H9 (cell line): Measurements from ENCODE around the gene GOLGA8Q. TPM values are rescaled to one million over a fixed set of nuclear protein-coding genes. Genes with fewer than 3 reads are reported as not detected.
"Not testable (repeated sequence)": the region's sequence is repeated elsewhere in the genome, so short reads cannot be mapped to it uniquely, and the experiment has no call there.

ENCODE experiments used
- DNase-seq: peaks from one replicate; pipeline ENCODE4 v3.0.0-alpha.2; 2017
- H2AFZ ChIP-seq: one replicate; pipeline ENCODE4 v1.6.1; 2013; ENCODE audit warnings: mild to moderate bottlenecking, low read length, control low read depth, moderate library complexity
- H2AK5ac ChIP-seq: 2 replicates; pipeline ENCODE4 v1.6.1; 2013; ENCODE audit warnings: low read length, control low read depth, mixed read lengths; ENCODE audit not compliant: insufficient read length
- H2BK120ac ChIP-seq: one replicate; pipeline ENCODE4 v1.6.1; 2013; ENCODE audit warnings: low read depth, mild to moderate bottlenecking, low read length, control low read depth, inconsistent platforms; ENCODE audit not compliant: poor library complexity, severe bottlenecking
- H2BK12ac ChIP-seq: 2 replicates; pipeline ENCODE4 v1.6.1; 2013; ENCODE audit warnings: low read length, control low read depth, mixed read lengths, low read depth; ENCODE audit not compliant: insufficient read length
- H2BK15ac ChIP-seq: 2 replicates; pipeline ENCODE4 v1.6.1; 2013; ENCODE audit warnings: low read depth, low read length, control low read depth
- H2BK20ac ChIP-seq: one replicate; pipeline ENCODE4 v1.6.1; 2013; ENCODE audit warnings: low read depth, mild to moderate bottlenecking, low read length, control low read depth, inconsistent platforms; ENCODE audit not compliant: poor library complexity, severe bottlenecking
- H2BK5ac ChIP-seq: 2 replicates; pipeline ENCODE4 v1.6.1; 2013; ENCODE audit warnings: low read length, control low read depth, mixed read lengths; ENCODE audit not compliant: insufficient read length
- H3K14ac ChIP-seq: 2 replicates; pipeline ENCODE4 v1.6.1; 2013; ENCODE audit warnings: low read length, control low read depth; ENCODE audit not compliant: insufficient read depth
- H3K18ac ChIP-seq: 2 replicates; pipeline ENCODE4 v1.6.1; 2013; ENCODE audit warnings: low read depth, mild to moderate bottlenecking, mixed read lengths, low read length, control low read depth; ENCODE audit not compliant: insufficient read length
- H3K23ac ChIP-seq: 2 replicates; pipeline ENCODE4 v1.6.1; 2013; ENCODE audit warnings: low read length, control low read depth, mixed read lengths, low read depth; ENCODE audit not compliant: insufficient read length
- H3K23me2 ChIP-seq: 2 replicates; pipeline ENCODE4 v1.6.1; 2013; ENCODE audit warnings: low read depth, mild to moderate bottlenecking, mixed read lengths, low read length, control low read depth; ENCODE audit not compliant: insufficient read length, poor library complexity, severe bottlenecking
- H3K27ac ChIP-seq: 2 replicates; pipeline ENCODE4 v1.5.1; 2013; ENCODE audit warnings: low read length, control low read depth, mixed read lengths, low read depth; ENCODE audit not compliant: insufficient read length
- H3K27me3 ChIP-seq: 2 replicates; pipeline ENCODE4 v1.6.1; 2013; ENCODE audit warnings: low read length, control low read depth, inconsistent platforms; ENCODE audit not compliant: insufficient read depth
- H3K4ac ChIP-seq: 2 replicates; pipeline ENCODE4 v1.6.1; 2013; ENCODE audit warnings: low read depth, mild to moderate bottlenecking, control low read depth, inconsistent platforms, low read length, moderate library complexity
- H3K4me1 ChIP-seq: 2 replicates; pipeline ENCODE4 v1.6.1; 2013; ENCODE audit warnings: low read length, control low read depth, inconsistent platforms; ENCODE audit not compliant: insufficient read depth
- H3K4me2 ChIP-seq: 2 replicates; pipeline ENCODE4 v1.6.1; 2013; ENCODE audit warnings: low read length, control low read depth, mixed read lengths; ENCODE audit not compliant: insufficient read length, insufficient read depth
- H3K56ac ChIP-seq: 2 replicates; pipeline ENCODE4 v1.6.1; 2013; ENCODE audit warnings: low read depth, mild to moderate bottlenecking, mixed read lengths, low read length, control low read depth; ENCODE audit not compliant: insufficient read length
- H3K79me1 ChIP-seq: 2 replicates; pipeline ENCODE4 v1.6.1; 2013; ENCODE audit warnings: low read depth, mild to moderate bottlenecking, moderate library complexity, low read length, control low read depth, inconsistent platforms; ENCODE audit not compliant: insufficient read depth, poor library complexity, severe bottlenecking
- H3K79me2 ChIP-seq: 2 replicates; pipeline ENCODE4 v1.6.1; 2013; ENCODE audit warnings: low read length, control low read depth, inconsistent platforms; ENCODE audit not compliant: insufficient read depth
- H3K9ac ChIP-seq: 2 replicates; pipeline ENCODE4 v1.6.1; 2013; ENCODE audit warnings: low read length, control low read depth, mixed read lengths; ENCODE audit not compliant: insufficient read length; ENCODE audit errors: extremely low read depth
- H3K9me3 ChIP-seq: one replicate; pipeline ENCODE4 v1.6.1; 2013; ENCODE audit warnings: low read depth, low read length, inconsistent platforms; ENCODE audit not compliant: control insufficient read depth
- H3T11ph ChIP-seq: one replicate; pipeline ENCODE4 v1.6.1; 2013; ENCODE audit warnings: mild to moderate bottlenecking, low read length, control low read depth, inconsistent platforms
- H4K20me1 ChIP-seq: one replicate; pipeline ENCODE4 v1.6.1; 2013; ENCODE audit not compliant: control insufficient read depth, insufficient read length, insufficient read depth
- H4K5ac ChIP-seq: 2 replicates; pipeline ENCODE4 v1.6.1; 2013; ENCODE audit warnings: low read depth, mild to moderate bottlenecking, mixed read lengths, low read length, control low read depth; ENCODE audit not compliant: insufficient read length
- H4K8ac ChIP-seq: replicated peaks from 2 replicates; pipeline ENCODE4 v1.6.1; 2013; ENCODE audit warnings: low read length, control low read depth, mixed read lengths, low read depth; ENCODE audit not compliant: insufficient read length
- H4K91ac ChIP-seq: 2 replicates; pipeline ENCODE4 v1.6.1; 2013; ENCODE audit warnings: low read depth, mild to moderate bottlenecking, moderate library complexity, mixed read lengths, low read length, control low read depth; ENCODE audit not compliant: insufficient read length
- H3K27ac Mint-ChIP-seq, 3 experiments: 2 replicates in 2 of 3; 3 replicates in 1 of 3; pipeline ENCODE4 v1.8.0; 2020 to 2021; ENCODE audit warnings: mixed read lengths in 3 of 3, mild to moderate bottlenecking in 1 of 3, moderate library complexity in 1 of 3
- H3K27me3 Mint-ChIP-seq: 2 replicates; pipeline ENCODE4 v1.8.0; 2021; ENCODE audit warnings: low read depth, mild to moderate bottlenecking, moderate library complexity, mixed read lengths
- H3K36me3 Mint-ChIP-seq, 3 experiments: 2 replicates in 2 of 3; 3 replicates in 1 of 3; pipeline ENCODE4 v1.8.0; 2020 to 2021; ENCODE audit warnings: low read depth in 3 of 3, mixed read lengths in 3 of 3; ENCODE audit not compliant: insufficient read depth in 1 of 3
- H3K4me1 Mint-ChIP-seq, 2 experiments: 2 replicates each; pipeline ENCODE4 v1.8.0; 2020; ENCODE audit warnings: mixed read lengths in 2 of 2
- H3K4me3 Mint-ChIP-seq, 2 experiments: 2 replicates in 1 of 2; 3 replicates in 1 of 2; pipeline ENCODE4 v1.8.0; 2020 to 2021; ENCODE audit warnings: mild to moderate bottlenecking in 2 of 2, mixed read lengths in 2 of 2, moderate library complexity in 1 of 2
- H3K9me3 Mint-ChIP-seq, 2 experiments: 2 replicates in 1 of 2; 3 replicates in 1 of 2; pipeline ENCODE4 v1.8.0; 2020; ENCODE audit warnings: mild to moderate bottlenecking in 2 of 2, mixed read lengths in 2 of 2, moderate library complexity in 1 of 2
- WGBS: extraction: QIAGEN DNeasy Blood & Tissue Kit; methylation state at CpG from one replicate; pipeline ENCODE4 v1.1.7; 2013; ENCODE audit warnings: missing lambda C conversion rate, low lambda C conversion rate, mixed read lengths; ENCODE audit not compliant: insufficient read length; ENCODE audit errors: extremely low coverage; 5-methylcytosine and 5-hydroxymethylcytosine counted together
- total RNA-seq: library from RNA; stranded (reverse); gene quantifications from 2 replicates; pipeline ENCODE4 v1.2.1, GENCODE V29; 2021

Gene GOLGA8Q
- total RNA-seq, 1 experiment from 2014 or later = not detected

- not testable (repeated sequence) for H3K9me3 ChIP-seq, H2BK12ac ChIP-seq, H3K4me3 Mint-ChIP-seq, H4K8ac ChIP-seq, H2BK15ac ChIP-seq, H2BK5ac ChIP-seq, H2AK5ac ChIP-seq, H3K4me1 ChIP-seq, H3K9me3 Mint-ChIP-seq, H3K23ac ChIP-seq, DNase-seq, H2AFZ ChIP-seq, H3K56ac ChIP-seq, H3K4ac ChIP-seq, H3K27me3 ChIP-seq, H2BK20ac ChIP-seq, H3K36me3 Mint-ChIP-seq, H3K79me1 ChIP-seq, H3K14ac ChIP-seq, H3K79me2 ChIP-seq, H3K27ac ChIP-seq, H3K27me3 Mint-ChIP-seq, H4K91ac ChIP-seq, H3K18ac ChIP-seq, H3K27ac Mint-ChIP-seq, H4K20me1 ChIP-seq, H3K9ac ChIP-seq, H3K4me2 ChIP-seq, H2BK120ac ChIP-seq, H3T11ph ChIP-seq, H3K4me1 Mint-ChIP-seq, H3K23me2 ChIP-seq, H4K5ac ChIP-seq
- WGBS = no CpG with 5 or more reads among the region's 3 CpGs
Measured at GRCh38 chr15:30529049-30529448, 22.8 kb upstream of the GOLGA8Q start.
